CD4-positive, alpha-beta T cell treated with Interleukin-21 for 1 hour (primary cell): ENCODE results near the gene PTPRN.
"Not testable (repeated sequence)": the region's sequence is repeated elsewhere in the genome, so short reads cannot be mapped to it uniquely, and the experiment has no call there.

Source experiments
- DNase-seq: peaks from one replicate; pipeline ENCODE4 v3.0.0-alpha.2; 2020

Gene PTPRN

GRCh38 chr2:219309278-219309677 is at the start of gene PTPRN:
TSS of gene PTPRN (minus strand) at chr2:219309401. CDS start at chr2:219309332, 69 bp downstream.
- DNase-seq, result no peak

- no peak for DNase-seq
Measured at GRCh38 chr2:219358170-219359075, 49.2 kb upstream of the PTPRN start.

DNA sequence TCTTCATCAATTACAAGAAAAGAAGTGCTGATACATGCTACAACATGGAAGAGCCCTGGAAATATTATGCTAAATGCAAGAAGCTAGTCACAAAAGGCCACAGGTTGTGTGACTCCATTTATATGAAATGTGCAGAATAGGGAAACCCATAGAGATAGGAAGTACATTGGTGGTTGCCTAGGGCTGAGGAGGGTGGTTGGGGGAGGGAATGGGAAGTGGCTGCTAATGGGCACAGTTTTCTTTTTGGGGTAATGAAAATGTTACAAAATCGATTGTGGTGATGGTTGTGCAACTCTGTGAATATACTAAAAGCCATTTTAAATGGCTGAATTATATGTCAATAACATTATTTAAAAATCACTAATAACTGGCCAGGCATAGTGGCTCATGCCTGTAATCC is 47.6 kb upstream of the PTPRN start:
- DNase-seq, result no peak

GRCh38 chr2:219354582-219354981 is 45.4 kb upstream of the PTPRN start:
- DNase-seq, result no peak

- DNase-seq, result no peak
Measured at GRCh38 chr2:219353129-219353528, 43.9 kb upstream of the PTPRN start.

- peak; percentile 57 for DNase-seq
Measured at GRCh38 chr2:219352448-219353023, 43.3 kb upstream of the PTPRN start.

DNA sequence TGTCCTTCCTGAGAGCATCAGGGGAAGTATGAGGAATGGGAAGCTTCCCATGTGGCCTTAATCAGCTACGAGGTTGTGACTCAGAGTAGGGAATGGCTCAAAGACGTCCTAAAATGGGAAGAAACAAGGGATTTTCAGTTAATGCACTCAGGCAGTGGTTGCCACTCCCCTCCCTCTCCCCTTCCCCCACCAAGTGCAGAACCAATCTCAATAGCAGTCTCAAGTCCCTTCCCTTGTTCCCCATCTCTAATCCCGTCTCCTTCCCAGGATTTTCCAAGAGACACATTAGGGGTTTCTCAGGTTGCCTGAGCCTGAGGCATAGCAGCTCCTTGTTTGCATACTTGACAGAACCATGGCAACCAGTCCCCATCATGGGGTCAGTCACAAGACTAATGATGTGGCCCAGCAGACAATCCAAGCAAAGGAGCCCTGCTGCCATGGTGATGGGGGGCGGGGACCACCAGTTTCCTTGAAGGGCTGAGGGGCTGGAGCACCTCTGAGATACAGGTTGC is 41.6 kb upstream of the PTPRN start:
- no peak for DNase-seq

DNA sequence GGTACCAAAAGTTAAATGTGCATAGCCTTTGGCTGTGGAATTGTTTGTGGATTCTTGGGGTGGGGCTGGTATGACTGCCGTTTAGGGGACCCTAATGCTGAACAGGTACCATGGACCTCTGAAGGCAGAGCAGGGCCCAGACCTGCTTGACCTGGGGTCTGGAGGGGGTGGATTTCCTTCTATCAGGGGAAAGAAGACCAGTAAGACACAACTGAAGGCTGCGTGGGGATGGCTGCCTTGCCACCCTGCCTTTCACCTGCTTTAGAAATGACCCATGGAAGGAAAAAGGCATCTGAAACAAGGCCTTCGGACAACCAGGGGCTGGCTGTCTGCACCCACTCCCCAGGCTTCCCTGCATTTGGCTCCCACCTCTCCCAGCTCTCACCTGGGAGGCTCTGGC is 41.0 kb upstream of the PTPRN start:
- no peak for DNase-seq

DNA sequence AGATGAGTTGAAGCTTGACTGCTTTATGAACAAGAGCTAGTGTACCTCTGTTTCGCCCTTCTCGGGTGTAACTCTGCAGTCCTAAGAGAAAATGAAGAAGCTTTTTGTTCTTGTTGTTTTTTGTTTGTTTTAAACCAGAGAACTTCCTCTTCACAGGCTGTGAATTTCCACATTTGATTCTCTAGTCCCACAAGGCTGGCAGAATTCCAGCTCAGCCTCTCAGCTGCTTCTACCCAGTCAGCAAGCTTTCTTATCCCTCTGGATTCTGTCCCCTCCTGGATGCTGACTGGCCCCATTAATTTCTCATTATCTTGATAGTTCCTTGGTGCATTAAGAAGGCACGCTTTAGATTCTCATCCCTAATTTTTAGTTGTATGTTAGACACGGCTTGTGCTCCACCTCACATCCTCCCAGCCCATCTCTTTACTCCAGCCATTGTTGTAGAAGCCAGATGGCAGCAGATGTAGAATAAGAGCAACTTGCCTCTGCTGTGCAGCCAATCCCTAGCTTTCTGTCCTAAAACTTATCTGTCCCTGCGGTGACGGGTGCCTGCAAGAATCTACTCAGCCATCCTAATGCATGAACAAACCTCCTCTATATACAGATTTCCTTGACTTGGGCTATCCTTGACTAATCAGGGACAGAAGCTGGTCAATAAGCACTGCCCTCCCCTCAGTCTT is 35.7 kb upstream of the PTPRN start:
- DNase-seq, result no peak

DNA sequence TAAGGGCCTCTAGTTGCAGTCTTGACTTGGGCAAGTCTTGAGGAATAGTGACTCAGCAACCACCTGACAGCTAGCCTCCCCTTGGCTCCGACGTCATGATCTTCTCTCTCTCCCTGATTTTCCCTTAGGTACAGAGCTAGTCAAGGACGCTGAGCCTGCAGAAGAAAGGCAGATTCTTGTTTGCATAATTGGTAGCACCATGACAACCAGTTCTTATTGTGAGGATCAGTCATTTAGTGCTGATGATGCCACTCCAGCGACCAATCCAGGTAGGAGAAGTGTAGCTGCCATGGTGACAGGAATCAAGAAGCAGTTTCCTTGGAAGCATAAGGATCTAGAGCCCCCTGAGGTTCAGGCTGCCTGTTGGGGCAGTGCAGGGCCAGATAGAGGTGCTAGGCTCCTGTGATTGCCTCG is 26.2 kb upstream of the PTPRN start:
- DNase-seq, result no peak

- DNase-seq, result no peak
Measured at GRCh38 chr2:219334076-219334475, 24.9 kb upstream of the PTPRN start.

GRCh38 chr2:219332542-219332941 is 23.3 kb upstream of the PTPRN start, which contains the start of gene RESP18:
TSS of gene RESP18 (minus strand) at chr2:219332744.
- no peak for DNase-seq

DNA sequence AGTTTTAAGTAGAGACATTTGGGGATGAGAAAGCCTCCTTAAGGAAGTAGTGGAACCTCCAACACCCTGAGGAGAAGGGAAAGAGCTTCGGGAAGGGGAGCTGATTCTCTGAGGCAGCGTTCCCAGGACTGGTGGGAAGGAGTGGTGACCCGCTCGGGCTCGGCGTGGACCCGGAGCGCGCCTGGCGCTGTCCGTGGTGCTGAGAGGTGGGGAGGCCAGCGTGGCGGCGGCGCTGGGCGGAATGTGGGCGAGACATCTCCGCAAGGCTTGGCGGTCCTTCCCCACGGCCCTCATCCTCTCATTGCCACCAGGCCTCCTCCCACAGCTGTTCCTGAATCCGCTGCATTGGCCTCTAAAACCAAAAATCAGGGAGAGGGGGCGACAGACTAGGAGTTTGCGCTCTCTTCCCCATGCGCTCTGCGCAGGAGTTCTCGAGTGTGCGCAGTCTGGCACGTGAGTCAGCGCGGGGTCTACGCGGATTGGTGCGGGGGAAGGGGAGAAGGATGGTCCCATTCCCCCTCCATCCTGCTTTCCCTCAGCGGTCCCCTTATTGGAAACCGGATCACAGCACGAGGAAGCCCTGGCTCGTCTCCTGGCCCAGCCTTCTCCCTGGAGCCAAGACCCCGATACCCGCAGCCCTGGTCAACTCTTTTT is 22.5 kb upstream of the PTPRN start:
- DNase-seq, result no peak

- no peak for DNase-seq
Measured at GRCh38 chr2:219327719-219328118, 18.5 kb upstream of the PTPRN start.

- DNase-seq, result no peak
Measured at GRCh38 chr2:219325657-219326315, 16.6 kb upstream of the PTPRN start.

DNA sequence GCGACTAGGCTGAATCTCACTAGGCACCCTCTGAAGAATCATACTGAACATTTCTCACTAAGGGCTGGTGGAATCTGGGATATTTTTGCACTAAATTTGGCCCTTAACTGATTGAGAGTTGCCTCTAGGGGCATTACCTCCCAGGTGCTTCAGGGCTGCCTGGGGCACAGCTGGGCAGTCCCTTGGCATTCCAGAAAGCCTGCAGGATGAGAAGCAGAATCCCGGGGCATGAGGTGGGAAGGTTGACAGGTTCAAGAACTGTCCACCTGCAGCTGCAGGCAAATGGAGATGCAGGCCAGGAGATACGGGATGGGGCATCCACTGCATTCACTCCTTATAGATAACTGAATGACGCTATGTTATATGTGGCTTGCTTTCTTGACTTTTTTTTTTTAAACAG is 15.9 kb upstream of the PTPRN start:
- DNase-seq, result no peak

DNA sequence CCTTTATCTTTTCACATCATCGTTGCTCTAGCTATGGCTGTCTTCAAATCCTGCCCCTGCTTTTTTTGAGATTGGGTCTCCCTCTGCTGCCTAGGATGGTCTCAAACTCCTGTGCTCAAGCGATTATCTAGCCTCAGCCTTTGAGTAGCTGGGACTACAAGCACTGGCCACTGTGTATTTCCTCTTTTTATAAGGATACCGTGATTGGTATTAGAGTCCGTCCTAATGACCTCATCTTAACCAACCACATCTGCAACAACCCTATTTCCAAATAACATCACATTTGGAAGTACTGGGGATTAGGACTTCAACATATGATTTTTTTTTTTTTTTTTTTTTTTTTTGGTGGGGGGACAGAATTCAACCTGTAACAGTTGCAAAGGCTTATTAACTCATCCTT is 14.2 kb upstream of the PTPRN start:
- DNase-seq, result no peak

GRCh38 chr2:219314804-219315468 is 5.7 kb upstream of the PTPRN start:
- no peak for DNase-seq

GRCh38 chr2:219312683-219313263 is 3.6 kb upstream of the PTPRN start:
- not testable (repeated sequence) for DNase-seq

DNA sequence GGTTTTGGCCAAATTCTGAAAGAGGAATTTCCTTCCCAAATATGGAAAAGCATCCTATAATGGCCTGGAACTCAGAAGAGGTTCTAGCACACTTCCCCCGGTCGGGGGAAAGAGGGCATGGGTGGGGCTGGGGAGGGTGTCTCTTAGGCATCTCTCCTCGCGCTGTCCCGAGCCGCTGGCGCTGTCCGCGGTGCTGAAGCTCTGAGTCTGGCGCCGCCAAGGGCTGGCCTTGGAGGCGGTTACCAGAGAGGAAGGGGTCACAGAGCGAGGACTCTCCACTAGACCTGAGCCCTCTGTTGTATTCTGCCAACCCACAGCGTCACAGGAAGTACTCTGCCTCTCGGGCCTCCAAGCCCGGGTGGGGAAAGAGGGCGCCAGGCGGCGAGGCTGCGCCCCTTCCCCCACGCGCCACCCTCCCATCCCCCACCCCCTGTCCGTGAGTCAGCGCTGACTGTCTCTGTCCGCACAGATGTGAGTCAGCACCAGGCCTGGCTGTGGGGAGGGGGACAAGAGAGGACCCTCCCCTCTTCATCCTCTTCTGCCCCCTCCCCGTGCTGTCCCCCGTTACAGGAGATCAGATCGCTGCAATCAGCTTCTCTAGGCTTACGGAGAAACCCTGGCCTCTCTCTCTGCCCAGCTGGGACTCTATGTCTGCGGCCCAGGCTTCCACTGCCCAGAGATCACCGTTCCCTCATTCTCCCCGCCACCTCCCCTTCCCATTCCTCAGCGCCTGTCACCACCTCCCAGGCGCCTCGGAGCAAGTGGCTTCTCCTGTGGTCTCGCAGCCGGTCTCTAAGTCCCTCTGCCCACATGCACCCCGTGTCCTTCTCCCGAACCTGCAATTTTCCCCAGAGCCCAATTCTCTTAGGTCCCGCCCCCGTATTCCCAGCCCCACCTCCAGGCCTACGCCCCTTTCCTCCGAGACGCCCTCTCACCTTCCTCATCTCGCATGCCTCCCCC is 779 bp downstream of the PTPRN start:
- peak; percentile 54 for DNase-seq
